Thymus (tissue), 11 donors: ENCODE measurements around the gene PLA2G3. TPM values are rescaled to one million over a fixed set of nuclear protein-coding genes. Genes with fewer than 3 reads are reported as not detected.
"Not testable (repeated sequence)": the region's sequence is repeated elsewhere in the genome, so short reads cannot be mapped to it uniquely, and the experiment has no call there.

ENCODE experiments used
- DNase-seq, 9 donors: peaks; one replicate each; pipeline ENCODE4 v3.0.0-alpha.2; 2013; ENCODE audit warnings: low spot score in 9 of 9, low read depth in 6 of 9, missing footprints in 1 of 9
- H3K27ac ChIP-seq, 2 donors: one replicate each; pipeline ENCODE4 v1.5.1; 2013; ENCODE audit warnings: control low read depth in 1 of 2, low read depth in 1 of 2, low read length in 1 of 2, mild to moderate bottlenecking in 1 of 2, moderate library complexity in 1 of 2
- H3K27me3 ChIP-seq, 2 donors: one replicate each; pipeline ENCODE4 v1.5.1; 2013; ENCODE audit warnings: low read length in 1 of 2; ENCODE audit not compliant: control insufficient read depth in 2 of 2, insufficient read depth in 1 of 2
- H3K36me3 ChIP-seq, 2 donors: one replicate each; pipeline ENCODE4 v1.5.1; 2013; ENCODE audit warnings: low read length in 1 of 2, mild to moderate bottlenecking in 1 of 2, moderate library complexity in 1 of 2; ENCODE audit not compliant: control insufficient read depth in 2 of 2, insufficient read depth in 2 of 2
- H3K4me1 ChIP-seq, 2 donors: one replicate each; pipeline ENCODE4 v1.5.1; 2013; ENCODE audit warnings: low read length in 2 of 2; ENCODE audit not compliant: control insufficient read depth in 2 of 2, insufficient read depth in 2 of 2
- H3K4me3 ChIP-seq, 2 donors: one replicate each; pipeline ENCODE4 v1.5.1; 2013; ENCODE audit warnings: low read length in 2 of 2, control low read depth in 1 of 2, mild to moderate bottlenecking in 1 of 2
- H3K9me3 ChIP-seq, 2 donors: one replicate each; pipeline ENCODE4 v1.5.1; 2013; ENCODE audit warnings: low read length in 1 of 2, mild to moderate bottlenecking in 1 of 2; ENCODE audit not compliant: control insufficient read depth in 2 of 2, insufficient read depth in 1 of 2
- WGBS: extraction: QIAGEN DNeasy Blood & Tissue Kit; methylation state at CpG from one replicate; pipeline ENCODE4 v1.1.7; 2013; 5-methylcytosine and 5-hydroxymethylcytosine counted together
- polyA plus RNA-seq: library from polyadenylated mRNA; stranded (reverse); fragments of 200-250 nt; gene quantifications from one replicate; pipeline ENCODE4 v1.2.3, GENCODE V29; 2013
- total RNA-seq: library from RNA; stranded (reverse); fragments of 120-200 nt; gene quantifications from one replicate; pipeline ENCODE4 v1.2.4, GENCODE V29; 2013
- donor health status: healthy.

Gene PLA2G3
- total and polyA plus RNA-seq, 2 donors = 0.39 to 0.42 TPM

DNA sequence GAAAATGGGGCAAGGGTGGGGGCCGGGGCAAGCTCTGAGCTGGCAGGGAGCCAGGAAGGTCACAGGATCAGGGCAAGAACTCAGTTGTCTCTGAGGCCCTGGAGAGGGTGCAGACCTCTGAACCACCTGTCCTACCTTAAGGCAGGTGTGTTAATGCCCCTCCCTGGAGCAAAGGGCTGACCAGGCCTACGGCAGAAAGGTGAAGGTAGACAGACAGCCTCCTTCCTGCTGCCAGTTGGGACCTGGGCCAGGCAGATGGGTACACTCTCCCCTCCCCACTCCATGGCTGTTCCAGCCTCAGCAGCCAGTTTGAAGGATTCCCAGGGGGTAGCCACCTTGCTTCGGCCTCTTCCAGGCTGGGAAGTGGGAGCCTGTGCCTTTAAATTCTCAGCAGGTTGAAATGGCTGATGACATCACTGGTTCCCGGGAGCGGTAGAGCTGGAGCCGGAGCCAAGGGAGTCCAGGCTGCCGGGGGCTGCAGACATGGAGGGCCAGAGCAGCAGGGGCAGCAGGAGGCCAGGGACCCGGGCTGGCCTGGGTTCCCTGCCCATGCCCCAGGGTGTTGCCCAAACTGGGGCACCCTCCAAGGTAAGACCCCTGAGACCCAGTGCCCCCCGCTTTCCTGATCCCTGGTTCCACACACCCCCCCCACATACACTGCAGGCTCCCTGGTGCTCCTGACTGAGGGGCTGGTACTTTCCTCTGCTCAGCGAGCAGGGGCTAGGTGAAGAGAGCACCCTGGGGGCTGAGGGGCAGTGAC lies 17.6 kb downstream of the PLA2G3 start, which contains the start of gene INPP5J:
TSS of gene INPP5J (plus strand) at position 435 of the 760 bp plus-strand sequence. CDS start at position 484, 49 bp downstream.
- Histone ChIP-seq H3K27ac (no peak within 1 kb of the TSS), H3K27me3 (peaks cover 0 to 4% of the 10 kb centered on the region in 2 donors), H3K4me3 (no peak within 1 kb of the TSS), H3K9me3 (no peaks in the 10 kb centered on the region), H3K4me1 (no peaks in the 10 kb centered on the region), H3K36me3 (no peaks in the 10 kb centered on the region)
- 81% methylated on average over 10 of the region's 10 CpGs for WGBS
- no peak for DNase-seq

DNA sequence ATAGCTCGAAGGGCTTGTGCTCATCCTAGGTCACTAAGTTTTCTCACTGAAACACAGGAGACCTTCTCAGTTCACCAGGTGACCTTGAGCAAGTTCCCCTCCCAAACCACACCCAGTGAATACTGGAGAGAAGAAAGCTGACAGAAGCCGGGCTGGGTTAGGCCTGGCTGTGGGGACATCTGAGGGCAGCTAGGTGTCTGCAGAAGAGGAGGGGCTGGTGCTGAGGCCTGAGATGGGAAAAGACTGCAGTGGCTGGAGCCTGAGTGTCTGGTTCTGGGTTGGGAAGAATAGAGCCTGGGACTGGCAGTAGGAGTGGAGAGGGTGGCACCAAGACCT lies 18.1 kb downstream of the PLA2G3 start:
- DNase-seq = no peak
- Histone ChIP-seq H3K4me1 (no peaks in the 10 kb centered on the region), H3K9me3 (no peaks in the 10 kb centered on the region), H3K36me3 (no peaks in the 10 kb centered on the region), H3K27ac (no peak overlapping the region), H3K4me3 (no peak overlapping the region), H3K27me3 (peaks cover 0 to 2% of the 10 kb centered on the region in 2 donors)
- 92% methylated on average over 2 of the region's 2 CpGs for WGBS

DNA sequence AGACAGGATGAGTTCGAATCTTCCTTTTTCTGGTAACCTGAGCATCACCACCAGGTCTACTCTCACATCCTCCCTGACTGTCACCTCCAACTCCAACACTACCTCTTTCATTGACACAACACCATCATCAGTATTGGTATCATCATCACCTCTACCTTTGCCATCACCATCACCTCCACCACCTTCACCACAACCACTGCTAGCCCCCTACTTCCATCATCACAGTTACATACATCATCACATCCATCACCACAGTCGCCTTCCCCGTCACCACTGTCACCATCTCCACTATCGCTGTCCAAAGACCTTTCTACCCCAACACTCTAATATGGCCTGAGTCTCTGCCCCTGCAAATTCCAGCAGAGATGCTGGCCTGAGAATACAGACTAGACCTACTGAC lies 18.9 kb downstream of the PLA2G3 start:
- Histone ChIP-seq H3K36me3 (no peaks in the 10 kb centered on the region), H3K4me3 (no peak overlapping the region), H3K27me3 (peaks cover 0 to 2% of the 10 kb centered on the region in 2 donors), H3K9me3 (no peaks in the 10 kb centered on the region), H3K4me1 (no peaks in the 10 kb centered on the region), H3K27ac (no peak overlapping the region)
- no peak for DNase-seq
- WGBS = 96% methylated on average over 4 of the region's 4 CpGs

DNA sequence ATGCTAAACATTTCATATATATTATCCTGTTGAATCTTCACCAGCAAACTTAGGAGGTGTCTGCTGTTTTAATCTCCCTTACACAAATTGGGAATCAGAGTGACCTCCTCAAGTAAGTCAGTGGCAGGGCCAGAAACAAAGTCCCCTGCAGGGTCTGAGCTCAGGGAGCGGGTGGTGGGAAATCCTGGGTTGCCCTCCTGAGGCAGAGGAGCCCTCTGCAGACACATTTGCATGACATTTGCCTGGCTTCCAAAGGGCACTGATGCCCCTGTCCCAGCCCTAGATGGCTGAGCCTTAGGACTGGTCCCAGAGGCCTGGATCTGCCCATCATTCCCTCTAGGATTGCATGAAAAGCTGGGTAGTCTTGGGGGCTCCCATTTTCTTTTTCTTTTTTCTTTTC lies 19.7 kb downstream of the PLA2G3 start:
- H3K36me3 ChIP-seq = no peaks in the 10 kb centered on the region
- H3K27ac ChIP-seq = no peak overlapping the region
- DNase-seq = no peak
- no peaks in the 10 kb centered on the region for H3K9me3 ChIP-seq
- H3K4me1 ChIP-seq = no peaks in the 10 kb centered on the region
- peaks cover 0 to 2% of the 10 kb centered on the region in 2 donors for H3K27me3 ChIP-seq
- WGBS = 100% methylated on average over 1 of the region's 1 CpG
- H3K4me3 ChIP-seq = no peak overlapping the region

DNA sequence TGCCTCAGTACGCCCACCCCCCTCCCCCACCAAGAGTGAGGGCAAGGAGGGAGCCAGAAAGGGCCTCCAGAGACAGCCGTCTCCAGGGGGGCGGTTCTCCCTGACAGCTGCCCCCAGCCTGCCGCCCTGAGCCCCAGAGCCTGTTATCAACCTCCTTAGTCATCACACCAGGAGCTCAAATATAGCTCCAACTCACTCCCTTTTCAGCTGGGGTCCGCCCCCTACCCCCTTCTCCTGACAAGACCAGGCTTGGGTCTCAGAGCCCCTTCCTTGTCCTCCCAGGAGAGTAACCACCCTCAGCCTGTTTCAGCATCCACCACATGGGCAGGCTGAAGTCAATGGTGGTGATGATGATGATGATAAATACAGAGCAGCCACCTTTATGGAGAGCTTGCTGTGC lies 20.1 kb downstream of the PLA2G3 start:
- no peak for DNase-seq
- Histone ChIP-seq H3K27me3 (peaks cover 0 to 2% of the 10 kb centered on the region in 2 donors), H3K9me3 (no peaks in the 10 kb centered on the region), H3K36me3 (no peaks in the 10 kb centered on the region), H3K27ac (no peak overlapping the region), H3K4me3 (no peak overlapping the region), H3K4me1 (no peaks in the 10 kb centered on the region)
- WGBS = 93% methylated on average over 5 of the region's 5 CpGs

DNA sequence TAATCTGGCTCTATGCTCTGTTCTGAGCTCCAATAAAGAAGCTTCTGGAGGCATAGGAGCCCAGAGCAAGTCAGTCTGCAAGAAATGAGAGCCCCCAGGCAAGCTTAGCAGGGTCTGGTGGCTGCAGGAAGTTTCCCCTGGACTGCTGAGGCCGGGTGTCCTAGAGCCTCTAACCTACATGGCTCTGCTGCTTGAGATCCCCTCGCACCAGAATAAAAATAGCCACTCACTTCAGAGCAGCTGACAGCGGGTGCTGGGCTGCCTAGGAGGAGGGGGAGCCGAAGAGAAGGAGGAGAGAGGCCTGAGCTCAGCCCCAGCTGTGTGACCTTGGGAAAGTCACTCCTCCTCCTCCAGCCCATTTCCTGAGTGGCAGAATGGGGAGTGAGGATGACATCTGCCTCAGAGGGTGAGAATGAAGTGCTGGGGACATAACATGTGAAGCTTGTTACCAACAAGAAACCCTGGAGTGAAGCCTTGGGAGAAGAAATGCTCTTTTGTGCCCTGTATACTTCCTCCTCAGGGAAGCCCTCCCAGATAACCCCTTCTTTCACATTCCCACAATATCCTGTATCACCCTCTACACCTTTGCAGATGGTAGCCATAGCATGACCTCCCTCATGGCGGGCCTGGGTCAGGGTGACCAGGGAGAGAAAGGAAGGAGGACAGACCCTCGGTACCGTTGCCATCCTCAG lies 21.1 kb downstream of the PLA2G3 start:
- WGBS = 85% methylated on average over 7 of the region's 7 CpGs
- peaks cover 0 to 2% of the 10 kb centered on the region in 2 donors for H3K27me3 ChIP-seq
- H3K36me3 ChIP-seq = no peaks in the 10 kb centered on the region
- H3K4me1 ChIP-seq = no peaks in the 10 kb centered on the region
- no peak overlapping the region for H3K4me3 ChIP-seq
- no peaks in the 10 kb centered on the region for H3K9me3 ChIP-seq
- H3K27ac ChIP-seq = no peak overlapping the region
- no peak for DNase-seq

DNA sequence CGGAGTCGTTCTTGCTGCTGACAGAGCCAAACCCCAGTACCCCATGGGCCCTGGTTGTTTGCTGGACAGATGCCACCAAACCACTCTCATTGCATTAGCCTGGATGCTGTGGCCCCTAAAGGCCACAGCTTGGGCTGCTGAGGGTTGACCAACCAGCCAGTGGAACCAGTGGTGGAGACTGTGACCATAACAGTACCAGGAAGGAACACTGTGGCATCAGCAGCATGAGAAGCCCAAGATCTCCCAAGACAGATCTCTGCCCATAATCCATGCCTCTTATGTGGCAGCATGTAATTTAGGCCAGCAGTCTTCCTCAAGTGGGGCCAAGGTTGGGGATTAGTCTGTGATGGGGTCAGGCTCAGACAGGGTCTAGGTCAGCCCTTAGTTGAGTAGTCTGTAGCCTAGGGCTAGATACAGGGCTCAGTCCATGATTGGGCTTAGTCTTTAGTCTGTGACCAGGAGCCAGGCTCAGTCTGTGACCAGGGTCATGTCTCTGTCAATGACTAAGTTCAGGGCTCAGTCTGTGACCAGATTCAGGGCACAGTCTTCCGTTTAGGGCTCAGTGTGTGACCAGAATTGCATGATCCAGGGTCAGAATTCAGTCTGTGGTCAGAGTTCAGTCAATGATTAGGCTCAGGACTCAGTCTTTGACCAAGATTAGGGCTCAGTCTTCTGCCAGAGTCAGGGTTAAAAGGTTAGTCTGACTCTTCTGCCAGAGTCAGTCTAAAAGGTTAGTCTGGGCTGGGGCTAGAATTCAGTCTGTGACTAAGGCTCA lies 22.1 kb downstream of the PLA2G3 start:
- H3K27me3 ChIP-seq = peaks cover 0 to 2% of the 10 kb centered on the region in 2 donors
- H3K4me1 ChIP-seq = no peaks in the 10 kb centered on the region
- H3K36me3 ChIP-seq = no peaks in the 10 kb centered on the region
- no peak for DNase-seq
- WGBS = 95% methylated on average over 3 of the region's 3 CpGs
- no peak overlapping the region for H3K4me3 ChIP-seq
- H3K9me3 ChIP-seq = no peaks in the 10 kb centered on the region
- H3K27ac ChIP-seq = no peak overlapping the region

DNA sequence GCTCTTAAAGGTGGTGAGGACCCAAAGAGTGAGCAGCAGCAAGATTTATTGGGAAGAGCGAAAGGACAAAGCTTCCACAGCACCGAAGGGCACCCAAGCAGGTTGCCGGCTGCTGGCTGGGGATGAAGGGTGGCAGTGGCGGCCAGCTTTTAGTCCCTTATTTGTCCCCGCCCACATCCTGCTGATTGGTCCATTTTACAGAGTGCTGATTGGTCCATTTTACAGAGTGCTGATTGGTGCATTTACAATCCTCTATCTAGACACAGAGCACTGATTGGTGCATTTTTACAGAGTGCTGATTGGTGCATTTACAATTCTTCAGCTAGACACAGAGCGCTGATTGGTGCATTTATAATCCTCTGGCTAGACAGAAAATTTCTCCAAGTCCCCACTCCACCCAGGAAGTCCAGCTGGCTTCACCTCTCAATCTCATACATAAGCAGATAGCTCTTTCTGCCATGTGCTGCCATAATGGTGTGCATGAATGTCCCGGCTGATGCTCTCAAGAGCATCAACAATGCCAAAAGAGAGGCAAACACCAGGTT lies 27.7 kb downstream of the PLA2G3 start:
- not testable (repeated sequence) for H3K9me3 ChIP-seq, H3K27me3 ChIP-seq, H3K36me3 ChIP-seq, H3K27ac ChIP-seq, H3K4me3 ChIP-seq, H3K4me1 ChIP-seq, DNase-seq
- WGBS = 98% methylated on average over 7 of the region's 7 CpGs

DNA sequence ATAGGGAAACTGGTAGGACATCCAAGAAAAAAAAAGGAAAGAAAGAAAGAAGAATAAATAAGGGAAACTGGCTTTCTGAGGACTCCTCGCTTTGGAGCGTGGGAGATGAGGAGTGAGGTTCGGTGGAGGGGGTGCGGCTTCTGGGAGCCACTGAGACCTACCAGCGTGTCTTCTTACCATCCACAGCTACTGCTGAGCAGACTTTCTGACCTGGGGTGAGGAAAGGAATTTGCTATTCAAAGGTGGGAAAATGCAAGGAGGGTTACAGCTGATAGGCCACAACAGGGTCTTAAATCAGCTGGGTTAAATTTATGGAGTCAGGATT lies 32.5 kb downstream of the PLA2G3 start:
- Histone ChIP-seq H3K4me1 (peaks cover 5 to 18% of the 10 kb centered on the region in 2 donors), H3K36me3 (no peaks in the 10 kb centered on the region), H3K27me3 (peaks cover 5 to 40% of the 10 kb centered on the region in 2 donors), H3K27ac (no peak overlapping the region), H3K9me3 (no peaks in the 10 kb centered on the region), H3K4me3 (peak overlapping the region; percentile 46 to 49)
- no peak for DNase-seq
- WGBS = 4% methylated on average over 5 of the region's 5 CpGs
